PFSK-1 (cell line): Measurements from ENCODE around the gene ARL4D.

Source experiments
- FOXP2 ChIP-seq: optimal IDR thresholded peaks from 2 replicates; pipeline ENCODE3; 2011; ENCODE audit warnings: borderline replicate concordance, control low read depth, inconsistent platforms; ENCODE audit not compliant: insufficient read depth; ENCODE audit errors: extremely low read length, extremely low read depth
- POLR2AphosphoS5 ChIP-seq: IDR thresholded peaks from 2 replicates; pipeline ENCODE4 v1.6.1; 2012; ENCODE audit warnings: low read depth, mild to moderate bottlenecking, control low read depth, low read length, moderate library complexity
- SIN3A ChIP-seq: IDR thresholded peaks from 2 replicates; pipeline ENCODE4 v1.6.1; 2012; ENCODE audit warnings: mild to moderate bottlenecking, low read length, moderate library complexity, borderline replicate concordance; ENCODE audit not compliant: insufficient read depth
- TAF1 ChIP-seq: IDR thresholded peaks from 2 replicates; pipeline ENCODE4 v1.6.1; 2012; ENCODE audit warnings: low read length, control low read depth, borderline replicate concordance; ENCODE audit not compliant: insufficient read depth
- TF ChIP-seq, protein P1 (sequence below), 2 experiments: IDR thresholded peaks; 2 replicates each; pipeline versions ENCODE4 v1.6.1 to v1.8.0; 2011 to 2012; ENCODE audit warnings: low read depth in 2 of 2, low read length in 2 of 2, control low read depth in 1 of 2, inconsistent platforms in 1 of 2, mild to moderate bottlenecking in 1 of 2, moderate library complexity in 1 of 2; ENCODE audit not compliant: insufficient read depth in 1 of 2

Gene ARL4D

DNA sequence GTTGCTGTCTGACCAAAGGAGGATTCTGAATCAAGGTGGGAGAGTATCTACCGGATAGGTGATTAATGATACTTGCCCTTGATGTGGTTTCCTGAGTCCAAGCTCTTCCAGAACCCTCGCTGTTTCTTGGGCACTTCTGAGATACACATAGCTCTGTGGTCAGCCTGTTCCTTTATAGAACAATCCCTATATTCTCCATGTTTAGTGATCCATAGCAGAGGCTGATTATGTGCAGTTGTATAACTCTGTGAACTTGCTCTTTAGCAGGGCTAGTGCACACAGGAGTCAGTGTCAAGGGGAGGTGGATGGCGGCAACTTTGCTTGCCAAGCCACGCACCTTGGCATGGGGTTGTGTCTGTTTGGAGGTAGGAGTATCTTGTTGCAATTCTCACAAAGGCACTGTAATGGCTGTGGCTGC is 36.1 kb downstream of the ARL4D start:
- TF ChIP-seq, protein P1, sequence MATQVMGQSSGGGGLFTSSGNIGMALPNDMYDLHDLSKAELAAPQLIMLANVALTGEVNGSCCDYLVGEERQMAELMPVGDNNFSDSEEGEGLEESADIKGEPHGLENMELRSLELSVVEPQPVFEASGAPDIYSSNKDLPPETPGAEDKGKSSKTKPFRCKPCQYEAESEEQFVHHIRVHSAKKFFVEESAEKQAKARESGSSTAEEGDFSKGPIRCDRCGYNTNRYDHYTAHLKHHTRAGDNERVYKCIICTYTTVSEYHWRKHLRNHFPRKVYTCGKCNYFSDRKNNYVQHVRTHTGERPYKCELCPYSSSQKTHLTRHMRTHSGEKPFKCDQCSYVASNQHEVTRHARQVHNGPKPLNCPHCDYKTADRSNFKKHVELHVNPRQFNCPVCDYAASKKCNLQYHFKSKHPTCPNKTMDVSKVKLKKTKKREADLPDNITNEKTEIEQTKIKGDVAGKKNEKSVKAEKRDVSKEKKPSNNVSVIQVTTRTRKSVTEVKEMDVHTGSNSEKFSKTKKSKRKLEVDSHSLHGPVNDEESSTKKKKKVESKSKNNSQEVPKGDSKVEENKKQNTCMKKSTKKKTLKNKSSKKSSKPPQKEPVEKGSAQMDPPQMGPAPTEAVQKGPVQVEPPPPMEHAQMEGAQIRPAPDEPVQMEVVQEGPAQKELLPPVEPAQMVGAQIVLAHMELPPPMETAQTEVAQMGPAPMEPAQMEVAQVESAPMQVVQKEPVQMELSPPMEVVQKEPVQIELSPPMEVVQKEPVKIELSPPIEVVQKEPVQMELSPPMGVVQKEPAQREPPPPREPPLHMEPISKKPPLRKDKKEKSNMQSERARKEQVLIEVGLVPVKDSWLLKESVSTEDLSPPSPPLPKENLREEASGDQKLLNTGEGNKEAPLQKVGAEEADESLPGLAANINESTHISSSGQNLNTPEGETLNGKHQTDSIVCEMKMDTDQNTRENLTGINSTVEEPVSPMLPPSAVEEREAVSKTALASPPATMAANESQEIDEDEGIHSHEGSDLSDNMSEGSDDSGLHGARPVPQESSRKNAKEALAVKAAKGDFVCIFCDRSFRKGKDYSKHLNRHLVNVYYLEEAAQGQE (IDR thresholded peaks at IDR 0.05; ENCODE audit: insufficient read depth in 1 of 2, low read depth in 2 of 2, low read length in 2 of 2): no peak
- no peak for TF ChIP-seq TAF1
- no peak for TF ChIP-seq FOXP2
- TF ChIP-seq POLR2AphosphoS5: no peak

DNA sequence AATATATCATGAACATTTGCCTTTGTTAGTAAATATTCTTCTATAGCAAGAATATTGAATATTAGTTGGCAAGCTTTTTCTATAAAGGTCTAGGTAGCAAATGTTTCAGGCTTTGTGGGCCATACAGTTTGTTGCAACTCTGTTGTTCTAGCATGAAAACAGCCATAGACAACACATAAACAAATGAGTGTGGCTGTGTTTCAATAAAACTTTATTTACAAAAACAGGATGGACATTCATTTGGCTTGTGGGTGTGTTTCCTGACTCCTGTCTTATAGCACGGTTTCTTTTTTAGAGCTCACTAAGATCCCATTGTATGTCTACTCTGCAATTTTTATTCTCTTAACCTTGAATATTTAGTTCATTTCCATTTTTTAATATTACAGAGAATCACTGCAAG is 39.0 kb downstream of the ARL4D start:
- TF ChIP-seq SIN3A: no peak
- TF ChIP-seq, protein P1 (IDR thresholded peaks at IDR 0.05; ENCODE audit: insufficient read depth in 1 of 2, low read depth in 2 of 2, low read length in 2 of 2): no peak
- TF ChIP-seq TAF1: no peak
- no peak for TF ChIP-seq FOXP2
- no peak for TF ChIP-seq POLR2AphosphoS5

DNA sequence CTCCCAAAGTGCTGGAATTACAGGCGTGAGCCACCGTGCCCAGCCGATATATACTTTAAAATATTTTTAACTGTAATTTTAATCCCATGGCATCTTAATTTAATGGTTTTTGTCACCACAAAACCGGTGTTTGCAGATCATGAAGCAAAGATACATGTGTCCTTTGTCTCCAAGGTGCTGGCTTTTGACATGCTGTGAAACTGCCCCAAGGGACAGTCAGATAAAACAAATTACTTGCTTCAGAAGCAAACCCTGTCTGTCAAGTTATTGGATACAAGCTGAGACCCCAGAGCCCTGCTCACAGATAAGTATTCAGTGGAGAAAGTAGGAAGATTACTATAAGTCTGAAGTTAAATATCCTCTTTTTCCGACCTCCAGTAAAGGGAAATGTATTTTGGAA is 39.8 kb downstream of the ARL4D start:
- TF ChIP-seq POLR2AphosphoS5: no peak
- TF ChIP-seq TAF1: no peak
- TF ChIP-seq, protein P1 (IDR thresholded peaks at IDR 0.05; ENCODE audit: insufficient read depth in 1 of 2, low read depth in 2 of 2, low read length in 2 of 2): no peak
- no peak for TF ChIP-seq SIN3A
- no peak for TF ChIP-seq FOXP2

DNA sequence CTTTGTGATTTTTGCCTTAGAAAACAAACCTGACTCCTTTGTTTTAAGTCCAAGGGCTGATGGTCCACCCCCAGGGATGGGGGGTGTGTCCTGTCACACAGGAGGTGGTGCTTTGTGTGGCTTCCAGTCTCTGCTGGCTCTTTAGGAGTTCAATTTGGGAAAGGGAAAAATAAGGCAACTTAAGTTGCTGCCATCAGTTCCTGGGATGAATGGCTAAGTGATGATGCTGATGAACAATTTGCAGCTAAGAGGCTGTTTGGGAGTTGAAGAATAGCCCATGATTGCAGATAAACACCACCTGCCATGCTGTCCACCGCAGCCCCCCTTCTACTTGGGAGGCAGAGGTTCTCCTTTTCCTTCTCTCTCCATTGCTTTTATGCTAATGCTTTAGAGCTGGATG is 40.2 kb downstream of the ARL4D start:
- TF ChIP-seq FOXP2 (no peak), TAF1 (no peak), POLR2AphosphoS5 (no peak), SIN3A (no peak)
- TF ChIP-seq, protein P1 (IDR thresholded peaks at IDR 0.05; ENCODE audit: insufficient read depth in 1 of 2, low read depth in 2 of 2, low read length in 2 of 2): no peak

GRCh38 chr17:43442711-43443110 is 43.9 kb downstream of the ARL4D start:
- TF ChIP-seq, protein P1 (IDR thresholded peaks at IDR 0.05; ENCODE audit: insufficient read depth in 1 of 2, low read depth in 2 of 2, low read length in 2 of 2): no peak
- TF ChIP-seq POLR2AphosphoS5: no peak
- TF ChIP-seq TAF1: no peak
- no peak for TF ChIP-seq SIN3A
